ENCODE data around the gene LHX5.
"Not testable (repeated sequence)": the region's sequence is repeated elsewhere in the genome, so short reads cannot be mapped to it uniquely, and the experiment has no call there.

The LHX5 gene

DNA sequence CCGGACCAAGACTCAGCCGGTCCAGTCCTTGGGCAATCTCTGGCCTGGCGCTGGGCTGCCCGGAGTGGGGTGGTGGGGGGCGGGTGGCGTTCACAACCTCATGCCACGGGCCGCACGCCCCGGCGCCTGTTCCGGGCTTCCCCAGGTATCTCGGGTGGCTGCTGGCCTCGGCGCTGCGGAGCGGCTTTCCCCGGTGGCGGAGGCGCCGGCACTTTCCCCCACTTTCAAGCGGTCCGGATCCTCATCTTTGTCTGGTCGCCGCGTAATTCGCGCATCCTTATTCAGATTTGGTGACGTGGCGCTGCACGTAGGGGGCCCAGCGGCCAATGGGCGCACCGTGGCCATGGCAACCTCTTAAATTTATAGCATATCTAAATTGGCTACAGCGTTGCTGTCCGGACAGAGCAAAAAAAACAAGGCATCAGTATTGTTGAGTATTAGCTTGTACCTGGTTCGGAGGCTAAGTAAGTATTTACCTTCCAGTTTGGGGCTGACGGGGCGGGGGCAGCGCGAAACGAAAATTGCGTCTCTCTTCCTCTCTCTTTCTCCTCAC is at the start of gene LHX5:
Gene LHX5 (minus strand): TSS at position 253 of the 553 bp plus-strand sequence. CDS start 373 bp downstream, outside the sequence.
- Histone ChIP-seq H3K4me3 (no peak within 1 kb of the TSS), H3K27ac (no peak within 1 kb of the TSS)

DNA sequence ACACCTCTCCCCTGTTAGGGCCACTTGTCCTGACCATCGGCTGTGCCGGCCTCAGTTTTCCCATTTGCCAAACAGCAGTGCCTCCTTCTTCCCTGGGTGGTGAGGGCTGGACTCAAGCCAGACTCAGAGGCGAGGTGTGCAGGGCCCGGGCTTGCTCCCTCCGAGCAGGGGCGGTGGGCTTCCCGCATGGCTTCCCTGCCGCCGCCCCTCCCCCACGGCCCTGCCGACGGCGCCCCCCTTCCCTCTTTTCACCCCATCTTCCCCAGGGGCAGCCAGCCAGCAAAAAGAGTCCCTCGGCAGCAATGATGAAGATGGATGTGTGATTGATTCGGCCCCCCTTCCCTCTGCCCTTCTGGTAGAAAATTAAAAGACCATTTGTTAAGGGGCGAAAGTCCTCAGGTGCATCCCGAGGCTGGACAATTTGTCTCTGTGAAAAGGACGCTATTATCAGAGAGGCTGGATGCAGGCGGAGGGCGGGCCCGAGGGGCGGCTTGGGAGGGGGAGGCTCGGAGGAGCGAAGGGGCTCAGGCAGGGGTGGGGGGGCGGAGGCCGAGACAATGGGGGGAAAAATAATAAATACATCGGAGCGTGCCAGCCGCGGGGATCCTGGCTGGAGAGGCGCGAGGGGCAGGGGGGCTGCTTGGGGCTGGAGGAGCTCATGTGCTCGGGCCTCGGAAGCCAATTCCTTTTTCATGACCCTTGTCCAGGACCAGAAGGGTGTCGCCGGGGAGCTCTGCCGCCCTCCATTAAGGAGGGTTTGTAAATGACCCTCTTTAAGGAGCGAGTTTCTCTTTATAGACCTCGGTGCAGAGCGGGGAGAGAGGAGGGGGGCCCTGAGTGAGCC is 48.0 kb upstream of the LHX5 start:
- Histone ChIP-seq H3K27ac (no peak overlapping the region), H3K4me3 (no peak overlapping the region)

DNA sequence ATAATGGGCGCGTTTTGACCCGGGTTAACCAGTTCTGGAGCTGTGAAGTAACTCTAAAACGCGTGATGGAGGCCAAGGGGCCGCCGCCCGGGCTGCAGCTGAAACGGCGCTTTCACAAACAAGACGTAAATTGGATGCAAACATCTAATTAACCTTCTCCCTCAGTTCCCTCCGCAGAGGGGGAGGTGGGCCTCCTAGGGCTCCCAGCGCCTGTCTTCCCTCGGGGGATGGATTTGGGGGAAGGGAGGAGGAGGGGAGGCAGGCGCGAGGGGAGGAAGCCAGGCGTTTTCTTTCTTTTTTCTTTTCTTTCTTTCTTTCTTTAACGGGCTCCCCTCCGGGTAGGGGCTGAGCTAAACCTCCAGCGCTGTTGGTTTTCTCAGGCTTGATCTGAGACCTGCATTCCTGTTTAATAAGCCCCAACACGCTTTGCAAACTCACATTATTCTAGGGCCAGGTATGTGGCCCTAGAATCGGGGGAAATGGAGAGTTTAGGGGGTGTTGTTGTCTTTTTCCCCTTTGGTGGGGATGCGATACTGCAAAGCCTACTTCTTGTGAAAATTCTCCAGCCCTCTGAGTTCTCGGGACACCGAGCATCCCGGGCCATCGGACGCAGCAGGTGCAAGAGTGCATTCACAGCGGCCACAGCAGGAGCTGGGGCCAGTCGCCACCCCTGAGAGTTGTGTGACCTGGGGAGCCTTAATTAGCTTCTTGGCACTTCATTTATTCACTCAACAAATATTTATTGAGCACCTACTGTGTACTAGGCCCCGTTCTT is 43.6 kb upstream of the LHX5 start:
- H3K4me3 ChIP-seq = no peak overlapping the region

DNA sequence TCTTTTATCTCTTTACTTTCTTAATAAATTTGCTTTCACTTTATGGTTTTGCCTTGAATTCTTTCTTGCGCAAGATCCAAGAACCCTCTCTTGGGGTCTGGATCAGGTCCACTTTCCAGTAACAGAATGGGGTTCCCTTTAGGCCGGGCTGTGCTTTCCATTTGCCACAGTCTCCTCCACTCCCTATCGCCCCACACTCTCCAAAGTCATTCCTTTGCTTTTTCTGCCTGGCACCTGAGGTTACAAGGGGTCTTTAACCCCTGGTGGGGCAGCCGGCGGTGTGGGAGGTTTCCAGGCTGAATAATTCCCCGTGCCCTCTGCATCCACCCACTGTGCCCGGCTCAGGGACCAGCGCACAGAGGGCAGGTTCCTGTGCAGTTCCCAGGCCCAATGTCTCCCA is 42.9 kb upstream of the LHX5 start:
- Histone ChIP-seq H3K27ac (no peak overlapping the region), H3K4me3 (no peak overlapping the region)

More for the DNA sequence above, 43.6 kb upstream of the LHX5 start:
- H3K27ac ChIP-seq = no peak overlapping the region

DNA sequence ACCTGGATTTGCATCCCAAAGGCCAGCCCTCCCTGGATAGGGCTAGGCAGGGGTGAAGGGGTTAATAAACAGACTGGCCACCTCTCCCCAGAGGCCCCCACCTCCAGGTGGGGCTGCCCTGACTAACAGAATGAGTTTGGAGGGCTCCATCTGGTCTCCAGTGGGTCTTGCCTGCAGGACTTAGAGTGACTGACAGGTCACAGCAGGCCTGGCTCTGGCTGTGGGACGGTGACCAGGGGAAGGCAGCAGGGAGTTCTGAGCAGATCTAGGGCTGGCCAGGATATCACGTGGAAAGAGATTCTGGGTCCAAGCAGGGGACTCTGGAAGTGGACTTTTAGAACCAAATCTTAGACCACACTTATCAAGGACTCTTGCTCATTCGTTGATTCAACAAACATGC is 40.9 kb upstream of the LHX5 start:
- Histone ChIP-seq H3K27ac (no peak overlapping the region), H3K4me3 (no peak overlapping the region)

DNA sequence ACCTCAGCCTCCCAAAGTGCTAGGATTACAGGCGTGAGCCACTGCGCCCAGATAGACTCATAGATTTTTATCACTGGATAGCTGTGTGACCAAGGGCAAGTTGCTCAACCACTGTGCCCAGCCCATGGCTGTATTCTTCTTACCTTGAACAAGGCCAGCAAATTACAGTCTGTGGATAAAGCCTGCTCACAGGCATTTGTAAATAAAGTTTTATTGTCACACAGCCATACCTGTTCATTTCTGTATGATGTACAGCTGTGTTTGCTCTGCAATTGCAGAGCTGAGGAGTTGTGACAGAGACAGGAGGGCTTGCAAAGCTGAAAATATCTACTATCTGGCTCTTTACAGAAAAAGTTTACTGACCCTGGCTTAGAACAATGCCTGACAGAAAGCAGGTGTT is 35.2 kb upstream of the LHX5 start:
- Histone ChIP-seq H3K4me3 (no peak overlapping the region), H3K27ac (no peak overlapping the region)

DNA sequence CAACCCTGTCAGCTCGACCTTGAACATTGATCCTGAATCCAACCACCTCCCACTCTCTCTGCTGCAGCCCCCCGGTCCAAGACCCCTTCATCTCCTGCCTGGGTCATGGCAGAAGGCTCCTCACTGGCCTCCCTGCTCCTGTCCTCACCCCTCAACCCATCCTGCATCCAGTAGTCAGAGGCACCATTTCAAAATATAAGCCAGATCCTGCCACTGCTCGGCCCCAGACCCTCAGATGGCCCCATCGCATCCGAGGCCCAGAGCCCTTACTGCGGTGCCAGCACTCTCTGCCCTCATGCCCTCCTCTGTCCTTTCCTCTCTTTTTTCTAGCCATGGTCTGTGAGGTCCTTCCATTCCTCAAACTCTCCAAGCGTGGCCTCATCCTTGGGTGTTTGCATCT is 34.3 kb upstream of the LHX5 start:
- Histone ChIP-seq H3K27ac (no peak overlapping the region), H3K4me3 (no peak overlapping the region)

DNA sequence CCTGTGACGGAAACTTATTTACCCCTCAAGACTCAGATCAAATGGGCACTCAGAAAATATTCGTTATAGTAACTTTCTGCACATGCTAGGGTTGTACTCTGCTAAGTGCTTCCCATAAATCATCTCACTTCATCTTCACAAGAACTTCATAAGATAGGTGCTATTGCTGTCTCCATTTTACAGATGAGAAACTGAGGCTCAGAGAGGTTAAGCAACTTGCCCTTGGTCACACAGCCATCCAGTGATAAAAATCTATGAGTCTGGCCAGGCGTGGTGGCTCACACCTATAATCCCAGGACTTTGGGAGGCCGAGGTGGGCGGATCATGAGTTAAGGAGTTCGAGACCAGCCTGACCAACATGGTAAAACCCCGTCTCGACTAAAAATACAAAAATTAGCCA is 33.2 kb upstream of the LHX5 start:
- Histone ChIP-seq H3K27ac (no peak overlapping the region), H3K4me3 (no peak overlapping the region)

DNA sequence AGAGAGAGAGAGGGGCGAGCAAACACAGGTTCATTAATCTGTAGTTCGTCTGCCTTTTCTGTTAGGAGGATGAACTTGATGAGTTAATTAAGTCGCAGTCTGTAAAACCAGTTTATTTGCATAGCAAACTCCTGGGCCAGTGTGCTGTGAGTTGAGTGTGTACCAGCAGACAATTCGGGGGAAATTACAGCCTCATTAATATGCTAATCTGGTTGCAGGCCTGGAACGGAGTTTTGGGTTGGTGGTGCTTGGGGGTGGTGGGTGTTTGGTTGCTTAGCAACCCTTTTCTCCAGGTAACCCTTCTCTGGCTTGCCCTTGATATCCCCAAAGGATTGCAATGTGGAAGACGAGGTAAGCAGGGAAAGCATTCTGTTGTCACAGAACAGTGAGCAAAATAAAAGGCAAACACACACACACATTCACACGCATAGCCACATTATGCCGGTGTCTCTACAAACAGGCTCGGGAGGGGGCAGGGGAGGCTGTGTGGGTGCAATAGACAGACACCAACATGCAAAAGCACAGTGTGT is 29.2 kb upstream of the LHX5 start:
- Histone ChIP-seq H3K27ac (no peak overlapping the region), H3K4me3 (no peak overlapping the region)

DNA sequence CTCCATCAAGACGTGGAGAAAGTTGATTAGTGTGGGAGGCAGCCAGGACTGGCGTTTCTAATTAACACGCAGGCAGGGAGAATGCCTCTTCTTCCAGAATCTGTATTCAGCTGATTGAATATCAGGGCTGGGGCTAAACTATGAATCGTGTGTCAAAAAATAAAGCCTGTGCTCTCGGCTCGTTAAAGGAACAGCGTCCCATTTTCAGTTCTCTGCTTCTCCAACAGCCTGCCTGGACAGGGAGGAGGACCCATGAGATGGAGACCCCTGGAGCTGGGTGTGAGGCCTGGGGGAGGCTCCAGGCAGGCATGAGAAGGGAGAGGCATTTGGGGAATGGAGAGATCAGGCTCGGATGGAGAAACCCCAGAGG is 28.6 kb upstream of the LHX5 start:
- no peak overlapping the region for H3K4me3 ChIP-seq

DNA sequence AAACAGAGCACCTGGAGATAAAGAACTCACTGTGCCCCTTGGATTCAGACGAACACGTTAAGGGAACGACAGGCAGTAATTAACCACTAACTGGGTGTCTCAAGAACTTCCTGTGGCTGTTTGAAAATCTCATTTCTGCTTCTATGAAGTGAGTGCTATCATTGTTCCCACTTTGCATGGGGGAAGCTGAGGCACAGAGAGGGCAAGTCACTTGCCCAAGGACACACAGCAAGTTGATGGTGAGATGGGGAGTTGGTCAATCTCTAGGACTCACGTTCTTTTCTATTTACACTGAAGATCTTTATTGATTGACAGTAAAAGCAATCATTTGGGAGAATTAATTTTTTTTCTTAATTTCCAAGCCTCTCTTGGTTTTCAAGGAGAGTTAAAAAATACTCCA is 26.8 kb upstream of the LHX5 start:
- Histone ChIP-seq H3K27ac (no peak overlapping the region), H3K4me3 (no peak overlapping the region)

More for the DNA sequence above, 28.6 kb upstream of the LHX5 start:
- H3K27ac ChIP-seq = no peak overlapping the region

DNA sequence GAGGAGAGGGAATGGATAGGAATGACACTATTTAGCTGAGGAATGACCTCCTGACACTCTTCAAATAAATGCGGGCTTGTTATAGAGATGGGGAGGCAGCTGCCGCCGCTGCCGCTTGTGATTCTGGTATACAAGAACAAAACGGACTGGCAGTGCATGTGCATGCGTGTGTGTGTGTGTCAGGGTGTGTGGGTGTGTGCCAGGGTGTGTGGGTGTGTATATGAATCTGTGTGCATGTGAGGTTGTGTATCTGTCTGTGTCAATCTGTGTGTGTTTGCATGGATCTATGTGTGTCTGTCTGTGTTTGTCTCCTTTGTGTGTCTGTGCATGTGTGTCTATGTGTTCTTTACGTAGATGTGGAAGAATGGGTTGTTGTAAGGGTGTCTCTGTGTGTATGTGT is 26.0 kb upstream of the LHX5 start:
- no peak overlapping the region for H3K27ac ChIP-seq
- no peak overlapping the region for H3K4me3 ChIP-seq

DNA sequence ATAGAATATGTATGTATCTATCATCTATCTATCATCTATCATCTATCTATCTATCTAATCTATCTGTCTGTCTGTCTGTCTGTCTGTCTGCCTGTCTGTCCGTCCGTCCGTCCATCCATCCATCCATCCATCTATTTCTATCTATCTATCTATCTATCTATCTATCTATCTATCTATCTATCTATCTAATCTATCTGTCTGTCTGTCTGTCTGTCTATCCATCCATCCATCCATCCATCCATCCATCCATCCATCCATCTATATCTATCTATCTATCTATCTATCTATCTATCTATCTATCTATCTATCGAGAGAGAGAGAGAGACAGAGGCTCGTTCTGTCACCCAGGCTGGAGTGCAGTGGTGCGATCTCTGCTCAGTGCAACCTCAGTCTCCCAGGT is 24.3 kb upstream of the LHX5 start:
- H3K27ac ChIP-seq, H3K4me3 ChIP-seq: not testable (repeated sequence)

DNA sequence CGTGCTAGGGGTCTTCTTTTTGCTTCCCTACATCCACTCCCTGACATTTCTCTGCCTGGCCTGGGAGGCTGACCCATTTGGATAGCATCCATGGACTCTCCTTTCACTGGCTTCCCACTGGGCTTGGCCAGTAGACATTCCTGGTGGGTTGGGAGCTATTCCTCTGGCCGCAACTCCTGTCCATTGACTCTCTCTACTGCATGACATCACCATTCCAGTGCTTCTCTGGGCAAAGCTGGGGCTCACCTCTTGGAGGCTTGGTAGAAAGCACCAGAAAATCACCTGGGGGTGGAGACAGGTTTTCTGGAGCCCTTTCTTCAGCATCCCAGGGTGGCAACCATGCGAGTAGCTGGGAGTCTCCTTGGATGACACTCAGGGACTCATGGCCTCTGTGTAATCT is 16.7 kb upstream of the LHX5 start:
- no peak overlapping the region for H3K27ac ChIP-seq

DNA sequence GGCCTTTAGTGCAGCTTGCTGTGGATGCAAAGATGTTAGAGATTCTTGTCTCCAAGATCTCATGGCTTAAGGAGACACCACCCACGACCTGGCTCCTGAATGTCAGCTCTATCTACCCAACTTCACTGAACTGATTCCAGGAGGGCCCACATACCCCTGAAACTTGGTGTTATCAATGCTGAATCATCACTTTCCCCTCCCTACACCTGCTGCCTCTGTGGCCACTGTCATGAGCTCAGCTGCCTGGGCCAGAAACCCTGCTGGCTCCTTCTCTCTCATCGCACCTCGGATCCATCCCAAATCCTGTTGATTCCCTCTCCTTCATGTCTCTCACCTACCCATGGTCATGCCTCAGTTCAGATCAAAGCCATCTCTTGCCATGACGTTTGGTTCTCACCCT is 15.1 kb upstream of the LHX5 start:
- Histone ChIP-seq H3K4me3 (no peak overlapping the region), H3K27ac (no peak overlapping the region)

More for the DNA sequence above, 16.7 kb upstream of the LHX5 start:
- no peak overlapping the region for H3K4me3 ChIP-seq

DNA sequence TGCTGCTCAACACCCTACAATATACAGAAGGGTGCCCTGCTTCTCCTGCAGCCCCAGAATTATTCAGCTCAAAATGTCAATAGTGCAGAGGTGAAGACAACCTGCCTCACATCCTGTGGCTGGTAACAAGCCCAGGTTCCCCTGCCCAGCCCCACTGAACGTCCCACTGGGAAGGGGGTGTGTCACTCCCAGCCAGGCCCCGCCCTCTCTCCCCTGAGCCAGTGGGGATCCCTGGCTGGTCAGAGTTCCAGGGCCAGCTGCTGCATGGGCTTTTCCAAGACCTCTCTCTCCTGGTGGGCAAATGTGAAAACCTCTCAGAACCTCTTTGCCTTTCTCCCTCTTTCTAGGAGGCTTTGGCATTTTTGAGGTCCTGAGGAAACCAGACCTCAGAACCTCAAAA is 13.7 kb upstream of the LHX5 start:
- H3K27ac ChIP-seq = no peak overlapping the region
- H3K4me3 ChIP-seq = no peak overlapping the region

DNA sequence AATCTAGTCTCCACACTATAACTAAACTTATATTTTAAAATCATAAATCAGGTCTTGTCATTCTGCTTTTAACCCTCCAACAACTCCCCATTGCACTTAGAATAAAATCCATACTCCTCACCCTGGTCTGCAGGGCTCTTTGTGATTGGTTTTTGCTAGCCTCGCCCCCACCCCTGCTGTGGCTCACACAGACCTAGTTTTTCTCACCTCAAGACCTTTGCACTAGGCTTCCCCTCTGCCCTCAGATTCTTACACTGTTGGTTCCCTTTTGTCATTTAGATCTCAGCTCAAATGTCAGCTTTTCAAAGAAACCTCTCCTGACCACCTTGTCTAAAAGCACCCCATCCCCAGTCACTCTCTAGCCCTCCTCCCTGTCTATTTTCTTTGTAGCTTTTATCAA is 10.7 kb upstream of the LHX5 start:
- no peak overlapping the region for H3K4me3 ChIP-seq
- no peak overlapping the region for H3K27ac ChIP-seq

DNA sequence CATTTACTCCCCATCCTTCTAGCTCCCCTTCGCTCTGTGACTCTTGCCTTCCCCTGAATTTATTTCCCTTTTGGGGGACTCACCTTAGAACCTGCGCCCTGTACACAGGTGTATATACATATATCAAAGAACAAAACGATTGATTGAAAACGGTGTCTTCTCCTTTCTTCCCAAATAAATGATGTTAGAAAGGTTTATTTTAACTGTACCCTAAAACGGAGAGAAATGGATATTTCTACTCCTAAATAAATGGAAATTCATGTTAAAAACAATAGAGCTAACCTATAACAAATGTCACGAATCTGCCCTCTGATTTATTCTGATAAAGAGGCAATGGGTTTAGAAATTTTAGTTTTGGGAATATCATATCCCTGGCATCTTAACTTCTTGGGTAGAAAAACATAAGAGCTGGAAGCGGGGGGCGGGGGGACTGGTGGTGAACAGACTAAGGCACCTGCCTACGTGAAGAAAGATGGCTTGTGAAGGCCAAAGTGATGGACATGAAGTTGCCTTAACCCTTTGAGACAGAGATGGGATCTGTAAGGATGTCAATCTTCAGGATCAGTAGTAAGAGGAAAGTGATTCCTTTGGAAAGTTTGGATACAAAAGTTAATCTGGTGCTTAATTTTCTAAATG is 8.8 kb upstream of the LHX5 start:
- H3K4me3 ChIP-seq = no peak overlapping the region
- H3K27ac ChIP-seq = no peak overlapping the region

DNA sequence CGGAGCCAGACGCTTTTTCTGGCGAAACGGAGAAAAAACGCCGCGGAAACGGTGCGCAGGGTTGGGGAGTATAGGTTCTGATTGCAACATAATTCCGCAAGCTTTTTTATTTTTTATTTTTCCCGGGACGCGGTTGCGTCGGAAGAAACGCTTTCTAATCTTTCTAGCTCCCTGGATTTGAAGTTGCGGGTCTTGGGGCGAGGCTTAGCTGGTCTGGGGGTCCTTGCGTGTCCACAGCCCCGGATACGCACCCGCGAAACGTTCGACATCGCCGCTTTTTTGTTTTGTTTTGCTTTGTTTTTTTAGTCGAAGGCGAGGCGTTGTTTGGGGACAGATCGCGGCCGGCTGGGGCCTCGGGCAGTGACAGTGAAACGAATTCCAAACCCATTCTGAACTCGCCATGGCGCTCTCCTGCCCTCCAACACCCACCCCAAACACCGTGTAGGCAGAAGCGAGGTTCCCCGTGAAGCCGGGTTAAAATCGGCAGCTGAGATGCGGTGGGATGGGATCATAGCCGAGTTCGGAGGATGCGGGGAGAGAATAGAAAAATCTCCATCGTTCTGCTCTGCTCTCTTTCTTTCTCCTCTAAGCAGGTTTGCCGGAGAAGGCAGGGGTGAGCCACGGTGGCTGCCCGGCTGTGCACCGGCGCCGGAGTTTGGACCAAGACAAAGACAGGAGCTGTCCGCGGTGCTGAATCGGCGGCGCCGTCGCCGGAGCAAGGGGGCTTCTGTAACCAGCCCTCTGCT is 8.1 kb upstream of the LHX5 start:
- Histone ChIP-seq H3K4me3 (no peak overlapping the region), H3K27ac (no peak overlapping the region)

DNA sequence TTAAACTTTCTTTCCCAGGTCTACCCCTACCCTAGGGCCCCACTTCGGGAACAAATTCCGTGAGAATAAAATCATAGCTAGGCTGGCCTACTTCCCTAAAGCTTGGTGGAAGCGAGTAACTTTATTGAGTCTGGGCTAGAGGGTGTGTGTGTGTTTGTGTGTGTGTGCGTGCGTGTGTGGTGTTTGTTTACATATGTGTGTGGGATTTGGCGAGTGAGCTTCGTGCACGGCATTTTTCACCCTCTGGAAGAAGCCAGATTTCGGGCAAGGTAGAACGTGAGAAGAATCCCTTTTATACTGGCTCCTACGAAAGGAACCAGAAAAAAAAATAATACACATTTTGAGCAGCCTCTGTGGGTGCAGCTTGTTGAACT is 7.5 kb upstream of the LHX5 start:
- no peak overlapping the region for H3K4me3 ChIP-seq
- no peak overlapping the region for H3K27ac ChIP-seq
